H9 (cell line): ENCODE measurements around the gene PDE4B. TPM values are rescaled to one million over a fixed set of nuclear protein-coding genes. Genes with fewer than 3 reads are reported as not detected.

Experiments
- DNase-seq: peaks from one replicate; pipeline ENCODE4 v3.0.0-alpha.2; 2017
- H2AFZ ChIP-seq: one replicate; pipeline ENCODE4 v1.6.1; 2013; ENCODE audit warnings: mild to moderate bottlenecking, low read length, control low read depth, moderate library complexity
- H2AK5ac ChIP-seq: 2 replicates; pipeline ENCODE4 v1.6.1; 2013; ENCODE audit warnings: low read length, control low read depth, mixed read lengths; ENCODE audit not compliant: insufficient read length
- H2BK120ac ChIP-seq: one replicate; pipeline ENCODE4 v1.6.1; 2013; ENCODE audit warnings: low read depth, mild to moderate bottlenecking, low read length, control low read depth, inconsistent platforms; ENCODE audit not compliant: poor library complexity, severe bottlenecking
- H2BK12ac ChIP-seq: 2 replicates; pipeline ENCODE4 v1.6.1; 2013; ENCODE audit warnings: low read length, control low read depth, mixed read lengths, low read depth; ENCODE audit not compliant: insufficient read length
- H2BK15ac ChIP-seq: 2 replicates; pipeline ENCODE4 v1.6.1; 2013; ENCODE audit warnings: low read depth, low read length, control low read depth
- H2BK20ac ChIP-seq: one replicate; pipeline ENCODE4 v1.6.1; 2013; ENCODE audit warnings: low read depth, mild to moderate bottlenecking, low read length, control low read depth, inconsistent platforms; ENCODE audit not compliant: poor library complexity, severe bottlenecking
- H2BK5ac ChIP-seq: 2 replicates; pipeline ENCODE4 v1.6.1; 2013; ENCODE audit warnings: low read length, control low read depth, mixed read lengths; ENCODE audit not compliant: insufficient read length
- H3K14ac ChIP-seq: 2 replicates; pipeline ENCODE4 v1.6.1; 2013; ENCODE audit warnings: low read length, control low read depth; ENCODE audit not compliant: insufficient read depth
- H3K18ac ChIP-seq: 2 replicates; pipeline ENCODE4 v1.6.1; 2013; ENCODE audit warnings: low read depth, mild to moderate bottlenecking, mixed read lengths, low read length, control low read depth; ENCODE audit not compliant: insufficient read length
- H3K23ac ChIP-seq: 2 replicates; pipeline ENCODE4 v1.6.1; 2013; ENCODE audit warnings: low read length, control low read depth, mixed read lengths, low read depth; ENCODE audit not compliant: insufficient read length
- H3K23me2 ChIP-seq: 2 replicates; pipeline ENCODE4 v1.6.1; 2013; ENCODE audit warnings: low read depth, mild to moderate bottlenecking, mixed read lengths, low read length, control low read depth; ENCODE audit not compliant: insufficient read length, poor library complexity, severe bottlenecking
- H3K27ac ChIP-seq: 2 replicates; pipeline ENCODE4 v1.5.1; 2013; ENCODE audit warnings: low read length, control low read depth, mixed read lengths, low read depth; ENCODE audit not compliant: insufficient read length
- H3K27me3 ChIP-seq: 2 replicates; pipeline ENCODE4 v1.6.1; 2013; ENCODE audit warnings: low read length, control low read depth, inconsistent platforms; ENCODE audit not compliant: insufficient read depth
- H3K4ac ChIP-seq: 2 replicates; pipeline ENCODE4 v1.6.1; 2013; ENCODE audit warnings: low read depth, mild to moderate bottlenecking, control low read depth, inconsistent platforms, low read length, moderate library complexity
- H3K4me1 ChIP-seq: 2 replicates; pipeline ENCODE4 v1.6.1; 2013; ENCODE audit warnings: low read length, control low read depth, inconsistent platforms; ENCODE audit not compliant: insufficient read depth
- H3K4me2 ChIP-seq: 2 replicates; pipeline ENCODE4 v1.6.1; 2013; ENCODE audit warnings: low read length, control low read depth, mixed read lengths; ENCODE audit not compliant: insufficient read length, insufficient read depth
- H3K56ac ChIP-seq: 2 replicates; pipeline ENCODE4 v1.6.1; 2013; ENCODE audit warnings: low read depth, mild to moderate bottlenecking, mixed read lengths, low read length, control low read depth; ENCODE audit not compliant: insufficient read length
- H3K79me1 ChIP-seq: 2 replicates; pipeline ENCODE4 v1.6.1; 2013; ENCODE audit warnings: low read depth, mild to moderate bottlenecking, moderate library complexity, low read length, control low read depth, inconsistent platforms; ENCODE audit not compliant: insufficient read depth, poor library complexity, severe bottlenecking
- H3K79me2 ChIP-seq: 2 replicates; pipeline ENCODE4 v1.6.1; 2013; ENCODE audit warnings: low read length, control low read depth, inconsistent platforms; ENCODE audit not compliant: insufficient read depth
- H3K9ac ChIP-seq: 2 replicates; pipeline ENCODE4 v1.6.1; 2013; ENCODE audit warnings: low read length, control low read depth, mixed read lengths; ENCODE audit not compliant: insufficient read length; ENCODE audit errors: extremely low read depth
- H3K9me3 ChIP-seq: one replicate; pipeline ENCODE4 v1.6.1; 2013; ENCODE audit warnings: low read depth, low read length, inconsistent platforms; ENCODE audit not compliant: control insufficient read depth
- H3T11ph ChIP-seq: one replicate; pipeline ENCODE4 v1.6.1; 2013; ENCODE audit warnings: mild to moderate bottlenecking, low read length, control low read depth, inconsistent platforms
- H4K20me1 ChIP-seq: one replicate; pipeline ENCODE4 v1.6.1; 2013; ENCODE audit not compliant: control insufficient read depth, insufficient read length, insufficient read depth
- H4K5ac ChIP-seq: 2 replicates; pipeline ENCODE4 v1.6.1; 2013; ENCODE audit warnings: low read depth, mild to moderate bottlenecking, mixed read lengths, low read length, control low read depth; ENCODE audit not compliant: insufficient read length
- H4K8ac ChIP-seq: replicated peaks from 2 replicates; pipeline ENCODE4 v1.6.1; 2013; ENCODE audit warnings: low read length, control low read depth, mixed read lengths, low read depth; ENCODE audit not compliant: insufficient read length
- H4K91ac ChIP-seq: 2 replicates; pipeline ENCODE4 v1.6.1; 2013; ENCODE audit warnings: low read depth, mild to moderate bottlenecking, moderate library complexity, mixed read lengths, low read length, control low read depth; ENCODE audit not compliant: insufficient read length
- H3K27ac Mint-ChIP-seq, 3 experiments: 2 replicates in 2 of 3; 3 replicates in 1 of 3; pipeline ENCODE4 v1.8.0; 2020 to 2021; ENCODE audit warnings: mixed read lengths in 3 of 3, mild to moderate bottlenecking in 1 of 3, moderate library complexity in 1 of 3
- H3K27me3 Mint-ChIP-seq: 2 replicates; pipeline ENCODE4 v1.8.0; 2021; ENCODE audit warnings: low read depth, mild to moderate bottlenecking, moderate library complexity, mixed read lengths
- H3K36me3 Mint-ChIP-seq, 3 experiments: 2 replicates in 2 of 3; 3 replicates in 1 of 3; pipeline ENCODE4 v1.8.0; 2020 to 2021; ENCODE audit warnings: low read depth in 3 of 3, mixed read lengths in 3 of 3; ENCODE audit not compliant: insufficient read depth in 1 of 3
- H3K4me1 Mint-ChIP-seq, 2 experiments: 2 replicates each; pipeline ENCODE4 v1.8.0; 2020; ENCODE audit warnings: mixed read lengths in 2 of 2
- H3K4me3 Mint-ChIP-seq, 2 experiments: 2 replicates in 1 of 2; 3 replicates in 1 of 2; pipeline ENCODE4 v1.8.0; 2020 to 2021; ENCODE audit warnings: mild to moderate bottlenecking in 2 of 2, mixed read lengths in 2 of 2, moderate library complexity in 1 of 2
- H3K9me3 Mint-ChIP-seq, 2 experiments: 2 replicates in 1 of 2; 3 replicates in 1 of 2; pipeline ENCODE4 v1.8.0; 2020; ENCODE audit warnings: mild to moderate bottlenecking in 2 of 2, mixed read lengths in 2 of 2, moderate library complexity in 1 of 2
- WGBS: extraction: QIAGEN DNeasy Blood & Tissue Kit; methylation state at CpG from one replicate; pipeline ENCODE4 v1.1.7; 2013; ENCODE audit warnings: missing lambda C conversion rate, low lambda C conversion rate, mixed read lengths; ENCODE audit not compliant: insufficient read length; ENCODE audit errors: extremely low coverage; 5-methylcytosine and 5-hydroxymethylcytosine counted together
- total RNA-seq: library from RNA; stranded (reverse); gene quantifications from 2 replicates; pipeline ENCODE4 v1.2.1, GENCODE V29; 2021
- TF ChIP-seq, protein P1 (sequence below): fragments of 200-600 bp; sonication (generic); conservative IDR thresholded peaks from 3 replicates; pipeline ENCODE4 v1.8.0; 2021; ENCODE audit warnings: antibody characterized with exemption, mild to moderate bottlenecking

Gene PDE4B
- total RNA-seq, 1 experiment from 2014 or later, result 19.8 TPM

DNA sequence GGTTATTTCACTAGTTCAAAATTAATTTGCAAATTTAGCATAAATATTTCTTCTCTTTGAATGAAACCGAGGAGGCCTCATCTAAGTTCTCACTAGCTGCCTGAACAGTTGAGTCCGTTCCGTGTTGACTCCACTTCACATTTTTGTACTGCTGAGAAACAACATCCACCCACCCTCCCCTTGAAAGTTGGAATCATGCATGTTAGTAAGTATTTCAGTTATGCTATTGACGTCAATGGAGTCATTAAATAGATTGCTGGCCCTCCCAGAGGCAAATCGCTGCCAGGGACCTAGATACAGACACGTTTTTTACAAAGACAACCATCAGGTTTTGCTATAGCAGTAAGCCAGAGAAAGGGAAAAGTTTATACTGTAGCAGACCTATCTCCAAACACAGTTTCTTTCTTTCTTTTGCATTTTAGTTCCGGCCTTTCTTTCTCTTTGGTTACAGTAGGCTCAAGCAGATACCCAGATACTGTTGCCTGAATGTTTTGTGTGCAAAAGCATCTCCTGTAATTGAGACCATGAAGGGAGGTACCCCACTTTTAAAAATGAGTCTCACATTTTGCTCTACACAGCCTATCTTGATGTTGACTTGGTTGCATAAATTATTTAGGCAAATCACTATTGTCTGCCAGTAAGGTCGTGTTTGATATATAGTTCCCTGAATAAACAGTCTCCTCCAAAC, 478.7 kb downstream of the PDE4B start:
- peak; percentile 34 for DNase-seq
- 0 out of 7 replicates have a peak overlapping the region, but pooled peaks of 1 of the 3 experiments have one; percentile 23 for H3K27ac Mint-ChIP-seq
- H4K8ac ChIP-seq, result no peak overlapping the region

More for the DNA sequence above, 478.7 kb downstream of the PDE4B start:
- Histone ChIP-seq H3K56ac (no peak overlapping the region), H2BK12ac (no peak overlapping the region), H2AFZ (peak overlapping the region; percentile 61), H2BK20ac (no peak overlapping the region), H3K18ac (no peak overlapping the region), H2BK120ac (no peak overlapping the region), H3K9me3 (no peaks in the 10 kb centered on the region), H4K20me1 (no peaks in the 10 kb centered on the region), H3K79me2 (no peaks in the 10 kb centered on the region), H2BK5ac (no peak overlapping the region), H3K9ac (no peak overlapping the region), H3T11ph (no peak overlapping the region), H3K4ac (no peak overlapping the region), H3K14ac (no peak overlapping the region), H3K23ac (no peak overlapping the region), H3K27ac (no peak overlapping the region), H3K4me1 (peaks cover 10% of the 10 kb centered on the region), H4K5ac (peak overlapping the region; percentile 34), H2BK15ac (no peak overlapping the region), H3K4me2 (peak overlapping the region; percentile 32), H4K91ac (no peak overlapping the region), H3K27me3 (no peaks in the 10 kb centered on the region), H3K79me1 (no peaks in the 10 kb centered on the region), H2AK5ac (no peak overlapping the region), H3K23me2 (no peaks in the 10 kb centered on the region)
- no peaks in the 10 kb centered on the region for H3K9me3 Mint-ChIP-seq
- no peaks in the 10 kb centered on the region for H3K36me3 Mint-ChIP-seq
- whole genome bisulfite sequencing, result no CpG with 5 or more reads among the region's 8 CpGs
- H3K4me3 Mint-ChIP-seq, result no peak overlapping the region
- TF ChIP-seq, protein P1, sequence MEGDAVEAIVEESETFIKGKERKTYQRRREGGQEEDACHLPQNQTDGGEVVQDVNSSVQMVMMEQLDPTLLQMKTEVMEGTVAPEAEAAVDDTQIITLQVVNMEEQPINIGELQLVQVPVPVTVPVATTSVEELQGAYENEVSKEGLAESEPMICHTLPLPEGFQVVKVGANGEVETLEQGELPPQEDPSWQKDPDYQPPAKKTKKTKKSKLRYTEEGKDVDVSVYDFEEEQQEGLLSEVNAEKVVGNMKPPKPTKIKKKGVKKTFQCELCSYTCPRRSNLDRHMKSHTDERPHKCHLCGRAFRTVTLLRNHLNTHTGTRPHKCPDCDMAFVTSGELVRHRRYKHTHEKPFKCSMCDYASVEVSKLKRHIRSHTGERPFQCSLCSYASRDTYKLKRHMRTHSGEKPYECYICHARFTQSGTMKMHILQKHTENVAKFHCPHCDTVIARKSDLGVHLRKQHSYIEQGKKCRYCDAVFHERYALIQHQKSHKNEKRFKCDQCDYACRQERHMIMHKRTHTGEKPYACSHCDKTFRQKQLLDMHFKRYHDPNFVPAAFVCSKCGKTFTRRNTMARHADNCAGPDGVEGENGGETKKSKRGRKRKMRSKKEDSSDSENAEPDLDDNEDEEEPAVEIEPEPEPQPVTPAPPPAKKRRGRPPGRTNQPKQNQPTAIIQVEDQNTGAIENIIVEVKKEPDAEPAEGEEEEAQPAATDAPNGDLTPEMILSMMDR, result no peak
- peaks cover 31 to 36% of the 10 kb centered on the region in 2 experiments for H3K4me1 Mint-ChIP-seq
- no peaks in the 10 kb centered on the region for H3K27me3 Mint-ChIP-seq
